GM21515 (cell line): Measurements from ENCODE around the gene ARID1B.
"Not testable (repeated sequence)": the region's sequence is repeated elsewhere in the genome, so short reads cannot be mapped to it uniquely, and the experiment has no call there.

ENCODE experiments used
- ATAC-seq: cut with Tn5 transposase; IDR thresholded peaks from one replicate; pipeline ENCODE4 v1.9.1; 2021; ENCODE audit not compliant: unreplicated experiment

Gene ARID1B

DNA sequence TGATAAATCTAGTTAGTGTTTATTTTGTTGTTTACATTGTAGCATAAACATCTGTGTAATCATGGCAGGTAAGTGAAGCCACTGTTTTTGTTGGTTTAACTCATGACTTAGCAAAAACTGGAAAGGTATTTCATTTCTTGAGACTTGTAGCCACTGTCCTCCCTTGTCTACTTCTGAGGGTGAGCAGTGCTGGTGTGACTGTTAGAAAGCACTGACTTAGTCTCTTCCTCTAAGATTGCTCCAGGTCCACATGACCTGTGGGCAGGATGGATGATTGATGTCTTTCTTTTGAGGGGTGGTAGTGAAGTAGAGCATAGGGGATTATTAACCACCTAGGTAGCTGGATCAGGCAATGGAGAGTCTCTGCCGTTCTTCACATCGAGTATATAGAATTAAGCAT is 203.8 kb downstream of the ARID1B start:
- ATAC-seq, result no peak

DNA sequence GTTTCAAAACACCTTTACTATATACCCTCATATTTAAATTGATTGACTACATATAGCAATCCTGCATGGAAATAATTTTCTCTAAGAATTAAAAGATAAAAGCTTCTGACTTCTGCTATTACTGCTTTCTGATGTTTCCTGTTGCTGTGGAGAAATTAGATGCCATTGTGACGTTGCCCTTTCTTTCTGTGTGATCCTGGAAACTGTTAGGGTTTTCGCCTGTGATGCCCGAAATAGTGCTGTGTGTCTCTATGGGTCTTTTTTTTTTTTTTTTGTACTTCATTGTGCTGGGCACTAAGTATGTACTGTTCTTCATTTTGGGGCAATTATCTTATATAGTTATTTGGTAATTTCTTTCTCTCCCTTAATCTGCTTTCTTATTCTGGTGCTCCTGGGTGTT is 205.0 kb downstream of the ARID1B start:
- ATAC-seq, result no peak

DNA sequence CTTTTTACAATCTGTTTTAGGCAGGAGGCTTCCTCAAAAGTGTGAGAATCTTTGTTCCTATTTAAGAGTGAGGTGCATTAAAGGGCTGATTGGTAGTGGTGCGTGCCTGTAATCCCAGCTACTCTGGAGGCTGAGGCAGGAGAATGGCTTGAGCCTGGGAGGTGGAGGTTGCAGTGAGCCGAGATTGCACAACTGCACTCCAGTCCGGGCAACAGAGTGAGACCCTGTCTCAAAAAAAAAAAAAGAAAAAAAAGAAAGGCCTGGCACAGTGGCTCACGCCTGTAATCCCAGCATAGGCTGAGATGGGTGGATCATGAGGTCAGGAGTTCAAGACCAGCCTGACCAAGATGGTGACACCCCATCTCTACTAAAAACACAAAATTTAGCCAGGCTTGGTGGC is 205.7 kb downstream of the ARID1B start:
- not testable (repeated sequence) for ATAC-seq

DNA sequence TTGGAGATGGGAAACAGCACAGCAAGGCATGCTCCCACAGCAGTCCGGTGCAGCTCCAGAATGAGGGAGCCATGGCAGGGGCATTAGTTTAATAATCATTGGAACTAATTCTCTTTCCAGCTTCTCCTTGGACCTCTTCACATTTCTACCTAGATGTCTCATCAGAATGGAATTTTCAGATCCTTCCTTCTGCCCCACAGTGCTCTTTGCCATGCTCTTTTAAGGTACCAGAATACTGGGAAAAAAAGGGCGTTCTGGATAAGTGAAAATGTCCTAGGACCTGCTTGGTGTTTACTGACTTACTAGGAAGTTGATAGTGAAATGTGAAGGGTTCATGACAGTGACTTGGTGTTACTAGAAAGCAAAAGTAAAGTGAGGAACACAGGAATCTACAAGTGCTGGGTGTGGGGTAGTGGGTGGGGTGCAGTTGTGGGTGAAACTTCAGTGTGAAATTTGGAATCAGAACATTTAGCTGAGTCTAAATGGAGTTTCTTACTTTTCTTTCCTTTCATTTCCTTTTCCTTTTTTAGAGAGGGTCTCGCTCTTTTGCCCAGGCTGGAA is 207.1 kb downstream of the ARID1B start:
- peak; percentile 53 for ATAC-seq

DNA sequence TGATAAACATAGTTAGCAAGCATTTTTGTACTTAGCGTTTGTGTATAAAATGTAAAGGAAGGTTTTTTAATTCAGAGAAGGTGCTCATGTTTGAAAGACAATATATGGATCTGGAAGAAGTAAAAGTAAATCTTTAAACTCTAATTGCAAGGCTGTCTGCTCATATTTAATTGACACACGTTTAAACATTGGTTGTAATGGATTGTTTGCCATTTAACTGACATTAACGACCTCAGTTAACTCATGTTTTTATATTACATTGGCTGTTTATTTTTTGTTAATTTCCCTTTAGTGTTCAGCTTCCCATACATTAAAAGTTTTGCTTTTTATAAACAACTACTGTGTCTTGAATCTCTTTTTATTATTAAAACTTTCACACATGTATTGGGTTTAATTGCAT is 208.1 kb downstream of the ARID1B start:
- no peak for ATAC-seq

DNA sequence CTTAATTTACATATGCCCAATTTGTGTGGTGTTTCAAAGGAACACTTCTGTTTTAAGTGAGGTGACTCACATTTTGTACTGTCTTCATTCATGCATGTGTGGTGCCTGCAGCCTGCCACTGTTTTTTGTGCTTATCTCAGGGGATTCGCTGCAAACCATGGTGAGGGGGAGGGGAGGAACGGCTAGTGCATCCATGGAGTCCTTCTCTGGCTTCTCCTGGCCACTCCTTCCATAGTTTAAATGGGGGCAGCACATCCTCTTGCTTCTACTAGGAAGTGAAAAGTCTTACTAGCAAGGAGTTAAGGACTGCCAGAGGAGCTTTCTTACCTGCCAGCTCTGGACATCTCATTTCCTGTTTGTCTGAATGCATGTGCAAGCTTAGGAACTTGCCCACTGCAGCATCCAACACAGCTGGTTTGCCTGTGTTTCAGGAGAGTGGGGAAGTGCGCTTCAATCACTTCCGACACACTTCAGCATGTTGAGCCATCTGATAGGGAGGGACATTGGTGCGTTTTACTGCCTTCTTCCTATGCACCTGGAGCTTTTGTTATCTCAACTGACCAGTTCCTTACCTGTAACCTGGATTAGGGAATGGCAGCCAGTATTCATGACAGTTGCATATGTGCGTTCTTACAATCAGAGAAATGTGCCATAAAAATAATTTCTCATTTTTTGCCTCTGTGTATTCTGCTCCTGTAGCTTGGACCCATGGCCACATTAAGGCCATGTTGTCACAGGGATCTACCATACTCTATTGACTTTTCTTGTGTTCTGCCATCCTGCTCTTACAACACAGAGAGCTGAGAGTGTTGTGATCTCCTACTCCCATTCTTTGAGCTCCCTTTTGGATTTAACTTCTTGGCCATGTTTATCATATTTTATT is 211.3 kb downstream of the ARID1B start:
- peak; percentile 56 for ATAC-seq

DNA sequence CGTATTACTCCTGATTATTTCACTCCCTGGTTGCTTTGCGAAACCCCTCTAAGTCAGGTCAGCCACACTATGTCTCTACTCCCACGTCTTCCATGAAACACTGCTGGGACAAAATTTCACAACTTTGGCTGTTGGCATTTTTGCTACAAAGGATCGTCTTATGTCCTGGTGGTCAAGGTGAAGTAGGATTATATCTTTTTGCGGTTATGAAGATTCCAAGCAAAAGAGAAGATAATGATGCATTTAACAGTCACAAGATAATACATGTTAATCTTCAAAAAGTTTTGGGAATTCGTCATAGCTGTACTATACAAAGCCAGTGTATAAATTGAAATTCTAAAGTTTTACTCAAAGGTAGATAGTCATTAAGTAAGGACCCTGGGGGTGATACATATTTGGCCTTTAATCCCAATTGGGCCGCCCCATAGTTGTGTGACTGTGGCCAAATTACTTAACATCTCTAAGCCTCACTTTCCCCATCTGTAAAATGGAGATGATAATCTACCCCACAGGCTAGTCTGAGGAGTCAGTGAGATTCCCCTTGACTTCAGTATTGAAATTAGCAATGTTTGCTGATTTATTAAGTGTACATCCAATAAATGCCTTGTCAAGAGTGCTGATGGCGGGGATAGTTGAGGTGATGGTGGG is 212.1 kb downstream of the ARID1B start:
- ATAC-seq, result no peak

DNA sequence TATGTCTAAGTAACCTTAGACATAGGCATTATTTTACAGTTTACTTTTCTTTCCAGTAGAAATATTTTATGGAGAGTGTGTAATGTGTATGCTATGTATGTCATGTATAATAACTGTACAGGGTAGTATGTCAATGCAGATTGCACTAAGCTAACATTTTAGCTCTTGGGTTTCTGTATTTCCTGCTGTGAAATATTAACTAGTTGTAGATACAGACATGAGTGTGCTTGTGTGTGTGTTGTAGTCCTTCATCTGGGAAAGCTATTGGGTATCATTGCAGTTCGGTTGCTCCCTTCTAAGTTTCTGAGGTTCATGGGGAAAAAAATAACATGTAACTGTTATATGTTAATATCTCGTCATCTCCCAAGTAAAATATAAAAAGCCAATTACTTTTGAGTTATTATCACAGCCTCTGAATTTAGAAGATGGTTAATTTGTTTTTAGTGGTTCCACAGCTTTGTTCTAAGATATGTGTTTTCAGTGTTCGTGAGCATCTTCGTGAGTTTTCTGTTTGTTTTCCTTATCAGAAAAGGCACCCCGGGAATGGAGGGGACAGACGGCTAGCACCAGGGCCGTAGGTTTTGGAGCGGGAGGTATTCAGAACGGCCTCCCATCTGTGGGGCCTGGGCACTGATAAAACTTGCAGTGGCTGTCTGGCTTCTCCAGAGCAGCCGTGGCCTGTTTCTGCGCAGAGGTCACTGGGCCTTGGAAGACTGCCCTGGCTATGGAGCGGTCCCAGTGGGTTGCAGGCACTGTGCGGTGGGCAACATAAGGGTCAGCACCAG is 215.0 kb downstream of the ARID1B start:
- no peak for ATAC-seq

DNA sequence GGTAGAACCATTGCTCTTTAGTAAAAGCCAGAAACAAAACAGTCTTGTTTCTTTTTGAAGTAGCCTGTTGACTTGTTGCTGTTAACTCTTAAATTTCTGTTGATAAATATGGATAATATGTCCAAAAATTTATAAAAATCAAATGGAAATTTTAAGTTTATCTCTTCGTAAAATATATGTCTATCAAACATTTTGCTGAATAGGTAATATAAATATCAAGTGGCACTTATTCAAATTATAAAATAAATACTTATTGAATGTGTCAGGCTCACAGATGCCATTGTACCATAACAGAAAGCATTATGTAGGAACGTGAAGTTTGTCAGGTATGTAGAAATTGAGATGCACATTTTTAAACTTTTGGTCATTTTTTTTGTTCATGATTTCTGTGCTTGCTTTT is 216.5 kb downstream of the ARID1B start:
- ATAC-seq, result no peak

DNA sequence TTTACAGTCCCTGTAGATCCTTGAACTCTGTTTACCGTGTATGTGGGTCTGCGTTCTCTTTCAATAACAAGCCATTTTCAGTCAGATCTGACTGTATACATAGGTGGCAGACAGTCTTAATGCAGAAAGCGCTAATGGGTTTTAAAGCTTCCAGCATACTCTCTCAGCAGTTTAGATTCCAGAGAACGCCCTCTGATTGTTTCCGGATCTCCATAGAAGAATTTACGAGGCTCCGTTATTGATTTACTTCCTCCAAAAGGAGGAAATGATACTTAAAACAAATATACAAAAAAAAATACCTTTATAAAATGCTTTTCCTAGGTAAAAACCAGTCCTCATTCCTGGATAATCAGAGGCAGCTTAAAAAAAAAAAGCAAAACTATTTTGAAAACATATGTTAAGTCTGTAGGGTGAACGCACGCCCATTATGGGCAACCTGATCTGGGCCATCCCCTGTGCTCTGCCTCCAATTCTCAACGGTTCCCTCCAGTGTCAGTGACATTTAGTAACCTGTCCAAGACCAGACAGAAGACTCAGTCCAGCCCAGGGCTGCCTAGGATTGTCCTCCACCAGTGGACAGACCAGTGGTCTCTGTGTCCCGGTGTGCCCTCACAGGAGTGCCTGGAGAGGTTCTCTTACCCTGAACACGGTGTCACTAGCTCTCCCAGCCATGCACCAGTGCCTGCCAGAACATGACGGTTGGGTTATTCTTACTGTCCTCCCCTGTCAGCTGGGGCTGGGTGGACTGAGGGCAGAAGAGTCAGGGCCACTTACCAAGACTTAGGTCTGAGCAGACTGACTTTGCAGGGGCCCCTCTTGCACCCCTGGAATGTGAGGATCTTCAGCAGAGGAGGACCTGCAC is 217.3 kb downstream of the ARID1B start:
- no peak for ATAC-seq

DNA sequence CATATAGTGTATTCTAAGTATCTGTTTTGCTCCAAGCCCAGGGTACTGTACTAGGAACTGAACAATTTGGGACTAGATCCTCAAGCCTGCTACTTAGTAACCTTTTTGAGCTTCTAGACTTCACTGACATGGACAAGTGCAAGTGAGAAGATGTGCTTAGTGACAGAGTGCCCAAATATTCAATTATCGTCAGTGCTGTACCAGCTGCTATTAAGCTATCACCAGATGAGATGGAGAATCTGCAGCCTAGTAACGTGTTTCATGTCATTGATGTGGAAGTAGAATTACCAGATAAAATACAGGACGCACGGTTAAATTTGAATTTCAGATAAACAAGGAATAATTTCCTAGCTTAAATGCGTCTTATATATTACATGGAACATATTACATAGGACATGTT is 218.3 kb downstream of the ARID1B start:
- no peak for ATAC-seq

DNA sequence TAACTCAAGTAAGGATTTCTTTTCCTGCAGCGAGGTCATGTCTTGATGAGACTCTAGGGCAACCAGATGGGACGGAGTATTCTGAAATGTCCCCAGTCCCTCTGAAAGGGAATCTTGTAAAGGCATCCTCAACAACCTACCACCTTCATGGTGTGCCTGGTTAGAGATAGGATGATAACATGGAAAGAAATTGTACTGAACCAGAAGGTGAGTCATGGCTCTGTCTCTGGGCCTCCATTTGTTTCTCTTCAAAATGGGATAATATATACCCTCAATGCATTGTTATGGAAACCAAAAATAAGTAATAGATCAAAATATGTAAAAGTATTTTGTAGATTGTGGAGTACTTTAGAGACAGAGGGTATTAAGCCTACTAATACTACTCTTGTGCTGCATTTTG is 219.1 kb downstream of the ARID1B start:
- ATAC-seq, result no peak

DNA sequence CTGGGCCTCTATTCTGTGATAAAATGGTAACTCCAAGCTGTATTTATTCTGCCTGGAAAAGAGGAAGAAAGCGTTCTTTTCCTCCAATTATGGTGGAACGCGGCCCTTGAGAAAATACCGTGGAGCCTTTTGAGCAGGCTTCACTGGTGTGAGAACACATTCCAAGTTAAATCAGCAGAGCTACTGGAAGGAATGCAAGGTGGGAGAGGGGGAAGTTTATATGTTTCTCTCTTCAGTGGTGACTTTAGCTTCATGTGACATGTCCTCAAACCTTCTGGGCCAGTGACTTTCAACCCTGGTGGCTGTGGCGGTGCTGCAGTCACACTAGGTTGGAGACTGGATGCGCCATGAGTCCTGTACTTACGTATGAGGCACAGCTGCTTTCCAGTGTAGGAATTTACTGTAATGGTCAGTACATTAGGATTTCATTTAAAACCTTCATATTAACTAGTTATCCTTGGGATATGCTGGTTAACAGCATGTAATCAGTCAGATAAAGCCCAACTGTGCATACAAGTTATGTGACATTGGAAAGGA is 221.7 kb downstream of the ARID1B start:
- ATAC-seq, result no peak

DNA sequence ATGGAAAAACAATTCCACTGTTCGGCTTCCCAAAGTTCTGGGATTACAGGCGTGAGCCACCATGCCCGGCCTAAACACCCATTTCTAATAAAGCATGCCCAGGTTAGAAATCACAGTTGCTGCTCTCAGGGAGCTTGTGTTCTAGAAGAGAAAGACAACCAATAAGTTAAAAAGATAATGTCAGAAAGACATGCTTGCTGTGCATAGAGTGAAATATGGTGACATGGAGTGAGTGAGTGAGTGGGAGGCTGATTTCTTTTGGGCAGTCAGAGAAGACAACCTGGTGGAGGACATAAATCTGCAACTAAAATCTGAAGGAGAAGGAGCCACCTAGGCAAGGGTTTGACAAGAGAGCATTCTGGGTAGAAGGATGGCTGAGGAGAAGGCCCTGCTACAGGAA is 222.6 kb downstream of the ARID1B start:
- ATAC-seq, result no peak

DNA sequence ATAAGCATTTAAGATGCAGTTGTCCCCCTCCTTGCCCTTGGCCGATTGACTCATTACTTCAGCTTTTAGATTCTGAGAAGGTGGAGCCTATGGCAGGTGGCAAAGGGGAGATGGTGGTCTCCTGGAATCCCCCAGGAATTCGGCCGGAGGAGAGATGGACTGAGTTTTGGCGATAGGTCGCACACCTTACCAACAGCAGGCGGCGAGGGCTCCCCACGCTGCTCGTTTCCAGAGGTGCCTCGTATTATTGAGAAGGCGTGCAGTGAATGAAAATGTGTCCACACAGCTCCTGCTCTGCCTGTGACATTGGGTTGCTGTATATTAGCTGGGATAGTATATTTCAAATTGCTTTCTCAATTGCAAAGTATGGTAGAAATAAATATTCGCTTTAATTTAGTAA is 224.5 kb downstream of the ARID1B start:
- no peak for ATAC-seq

DNA sequence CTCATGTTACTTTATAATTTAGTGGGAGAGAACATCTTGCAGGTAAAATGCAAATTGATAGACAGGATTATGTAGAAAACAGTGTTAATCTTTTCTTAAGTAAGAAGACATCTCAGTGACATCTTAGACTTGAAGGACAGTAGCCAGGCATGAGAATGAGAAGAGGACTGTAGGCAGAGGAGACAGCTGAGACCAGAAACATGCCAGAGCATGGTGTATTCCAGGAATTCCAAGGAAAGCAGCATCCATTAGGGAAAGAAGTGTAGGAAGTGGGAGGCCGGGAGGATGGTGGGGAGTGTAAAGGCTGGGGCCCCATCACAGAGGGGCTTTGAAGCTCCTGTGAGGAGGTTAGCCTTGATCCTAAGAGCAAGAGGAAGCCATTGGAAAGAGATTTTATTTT is 225.6 kb downstream of the ARID1B start:
- no peak for ATAC-seq

DNA sequence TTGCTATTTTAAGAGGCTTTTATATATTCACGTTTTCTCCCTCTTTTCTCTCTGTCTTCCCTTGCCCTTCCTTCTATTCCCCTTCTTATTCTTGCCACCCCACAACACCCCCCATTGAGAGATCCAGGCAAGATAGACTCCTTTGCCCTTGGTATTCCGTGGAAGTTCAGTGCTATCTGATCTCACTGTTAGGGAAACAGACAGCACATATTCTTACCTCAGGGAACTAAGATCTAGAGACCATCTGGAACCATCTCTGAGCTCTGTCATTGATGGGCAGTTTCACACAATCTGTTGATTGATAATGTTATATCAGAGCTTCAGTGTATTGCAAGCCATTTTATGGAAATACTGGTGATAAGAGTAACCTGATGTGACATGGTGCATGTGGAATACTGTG is 228.8 kb downstream of the ARID1B start:
- no peak for ATAC-seq

DNA sequence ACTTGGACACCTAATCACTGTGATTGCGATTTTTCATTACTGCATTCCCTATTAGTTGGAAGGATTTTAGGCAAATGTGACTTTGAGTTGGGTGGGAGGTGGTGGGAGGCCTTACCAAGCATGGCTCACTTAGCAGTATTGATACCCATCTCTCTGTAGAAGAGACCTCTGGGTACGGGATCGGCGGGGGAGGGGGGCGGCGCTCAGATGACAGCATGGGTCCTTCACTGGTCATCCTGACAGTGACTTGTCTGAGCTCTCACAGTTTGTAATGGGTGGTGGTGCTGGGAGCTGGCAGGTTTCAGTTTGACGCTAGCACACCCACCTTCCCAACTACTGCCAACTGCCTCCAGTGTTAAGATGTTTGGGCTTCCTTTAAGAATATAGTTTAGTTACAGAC is 231.4 kb downstream of the ARID1B start:
- no peak for ATAC-seq

DNA sequence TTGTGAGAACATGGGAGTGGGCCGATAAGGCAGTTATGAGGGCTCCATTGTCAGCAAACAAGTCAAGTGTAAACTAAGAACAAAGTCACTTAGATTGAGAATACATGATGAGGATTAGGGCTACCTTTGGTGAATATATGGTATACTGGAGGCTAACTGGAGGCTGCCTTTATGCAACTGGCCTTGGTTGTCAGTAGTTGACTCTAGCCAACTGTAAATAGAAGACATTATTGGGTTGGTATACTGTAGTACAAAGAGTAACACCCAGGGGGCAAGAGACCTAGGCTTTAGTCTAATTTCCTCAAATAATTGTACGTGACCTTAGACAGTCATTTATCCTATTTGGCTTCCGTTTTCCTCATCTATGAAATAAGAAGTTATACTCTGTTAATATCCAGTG is 235.2 kb downstream of the ARID1B start:
- ATAC-seq, result no peak

DNA sequence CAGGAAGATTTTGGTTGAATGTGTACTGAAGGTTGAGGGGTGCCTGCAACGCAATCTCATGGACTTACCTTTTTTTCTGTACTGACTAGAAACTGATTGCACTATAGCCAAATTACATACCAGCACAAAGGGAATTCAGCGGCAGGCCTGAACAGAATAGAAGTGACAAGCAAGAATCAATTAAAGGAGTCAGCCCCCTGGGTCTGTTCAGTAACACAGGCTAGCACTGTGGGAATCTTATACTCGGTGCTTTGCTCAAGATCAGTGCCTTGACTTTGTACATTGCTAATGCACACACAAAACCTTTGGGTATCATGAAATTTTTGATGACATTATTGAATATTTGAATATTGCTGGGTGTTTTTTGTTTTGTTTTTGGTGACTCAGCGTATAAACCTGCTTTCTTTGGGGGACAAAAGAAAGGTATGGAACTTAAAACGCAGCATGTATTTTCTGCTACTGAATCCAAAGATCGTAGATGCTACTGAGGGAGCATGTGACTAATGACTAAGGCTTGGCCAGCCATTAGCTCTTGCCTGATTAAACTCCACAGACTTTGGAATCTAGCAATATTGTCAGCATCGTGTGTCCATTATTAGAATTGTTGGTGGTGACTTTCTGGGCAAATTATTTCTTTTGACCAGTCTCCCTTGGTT is 236.6 kb downstream of the ARID1B start:
- ATAC-seq, result no peak
